WTC11 (cell line): ENCODE measurements around the gene REPIN1.

Experiments
- TEAD4 ChIP-seq: sonication (generic); formaldehyde crosslinking; IDR thresholded peaks from 2 replicates; pipeline ENCODE4 v1.8.0; 2022; ENCODE audit warnings: mild to moderate bottlenecking, missing genetic modification reagents
- TF ChIP-seq, protein P1 (sequence below): sonication (generic); formaldehyde crosslinking; IDR thresholded peaks from 2 replicates; pipeline ENCODE4 v1.8.0; 2022; ENCODE audit warnings: mild to moderate bottlenecking, missing genetic modification reagents
- TF ChIP-seq, protein P2 (sequence below): fragments of 200-600 bp; IDR thresholded peaks from 2 replicates; pipeline ENCODE4 v1.8.0; 2022; ENCODE audit warnings: antibody characterized with exemption

DNA sequence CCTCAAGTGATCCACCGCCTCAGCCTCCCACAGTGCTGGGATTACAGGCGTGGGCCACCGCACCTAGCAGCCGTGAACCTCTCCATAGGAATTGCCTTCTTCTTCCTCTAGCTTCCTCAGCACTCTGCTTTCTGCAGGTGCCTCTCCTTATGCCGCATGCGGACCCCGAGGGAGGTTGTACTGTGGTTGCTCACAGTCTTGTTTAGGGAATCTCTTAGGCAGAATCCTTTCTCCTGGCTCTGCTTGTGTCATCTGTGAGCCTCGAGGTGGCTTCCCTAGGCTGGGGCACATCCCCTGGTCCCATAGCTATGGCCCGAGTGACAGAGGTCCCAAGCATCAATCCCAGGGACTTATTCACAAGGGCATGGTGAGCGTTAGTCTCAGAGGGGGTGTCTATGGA is 48.6 kb downstream of the REPIN1 start:
- TF ChIP-seq TEAD4 (CRISPR knock-in tag), result no peak
- TF ChIP-seq, protein P1, sequence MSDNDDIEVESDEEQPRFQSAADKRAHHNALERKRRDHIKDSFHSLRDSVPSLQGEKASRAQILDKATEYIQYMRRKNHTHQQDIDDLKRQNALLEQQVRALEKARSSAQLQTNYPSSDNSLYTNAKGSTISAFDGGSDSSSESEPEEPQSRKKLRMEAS (CRISPR knock-in tag), result no peak
- TF ChIP-seq, protein P2, sequence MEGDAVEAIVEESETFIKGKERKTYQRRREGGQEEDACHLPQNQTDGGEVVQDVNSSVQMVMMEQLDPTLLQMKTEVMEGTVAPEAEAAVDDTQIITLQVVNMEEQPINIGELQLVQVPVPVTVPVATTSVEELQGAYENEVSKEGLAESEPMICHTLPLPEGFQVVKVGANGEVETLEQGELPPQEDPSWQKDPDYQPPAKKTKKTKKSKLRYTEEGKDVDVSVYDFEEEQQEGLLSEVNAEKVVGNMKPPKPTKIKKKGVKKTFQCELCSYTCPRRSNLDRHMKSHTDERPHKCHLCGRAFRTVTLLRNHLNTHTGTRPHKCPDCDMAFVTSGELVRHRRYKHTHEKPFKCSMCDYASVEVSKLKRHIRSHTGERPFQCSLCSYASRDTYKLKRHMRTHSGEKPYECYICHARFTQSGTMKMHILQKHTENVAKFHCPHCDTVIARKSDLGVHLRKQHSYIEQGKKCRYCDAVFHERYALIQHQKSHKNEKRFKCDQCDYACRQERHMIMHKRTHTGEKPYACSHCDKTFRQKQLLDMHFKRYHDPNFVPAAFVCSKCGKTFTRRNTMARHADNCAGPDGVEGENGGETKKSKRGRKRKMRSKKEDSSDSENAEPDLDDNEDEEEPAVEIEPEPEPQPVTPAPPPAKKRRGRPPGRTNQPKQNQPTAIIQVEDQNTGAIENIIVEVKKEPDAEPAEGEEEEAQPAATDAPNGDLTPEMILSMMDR, result no peak
